Kidney glomerular epithelial cell (primary cell): ENCODE results near the gene ALK.
"Not testable (repeated sequence)": the region's sequence is repeated elsewhere in the genome, so short reads cannot be mapped to it uniquely, and the experiment has no call there.

Experiments
- DNase-seq: peaks from one replicate; lab custom pipeline; 2025; lab: John Stamatoyannopoulos, UW

ALK gene

GRCh38 chr2:29245035-29245741 is 676.2 kb downstream of the ALK start:
- DNase-seq = not testable (repeated sequence)

DNA sequence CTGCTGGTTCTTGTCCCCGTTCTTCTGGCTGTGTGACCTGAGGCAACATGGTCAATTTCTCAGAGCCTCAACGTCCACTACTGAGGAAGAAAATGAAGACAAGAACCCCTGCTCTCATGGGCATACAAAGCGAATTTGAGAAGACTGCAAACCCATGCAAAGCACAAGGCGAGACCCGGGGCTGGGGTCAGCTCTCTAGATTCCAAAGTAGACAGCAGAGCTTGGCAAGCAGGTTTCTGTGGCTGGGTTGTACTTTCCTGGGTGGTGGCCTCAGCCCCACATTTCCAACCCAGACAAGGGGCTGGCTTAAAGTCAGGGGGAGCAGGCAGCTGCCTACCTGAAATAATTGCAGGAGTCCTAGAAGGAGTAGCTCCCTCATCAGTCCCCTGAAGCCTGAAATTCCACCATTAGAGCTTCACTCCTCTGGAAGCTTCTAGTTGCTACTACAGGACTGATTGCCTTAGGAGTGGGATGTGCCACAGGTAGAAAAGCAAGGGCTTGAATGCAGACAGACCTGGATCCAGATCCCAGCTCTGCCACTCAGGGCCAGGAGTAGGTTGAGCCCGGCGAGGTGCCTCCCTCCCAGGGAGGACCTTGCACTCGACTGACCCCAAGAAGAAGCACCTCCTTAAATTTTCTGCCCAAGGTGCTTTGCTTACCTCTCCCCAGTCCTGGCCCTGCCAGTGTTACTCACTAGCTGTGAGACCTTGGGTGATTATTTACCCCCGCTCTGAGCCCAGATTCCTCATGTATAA is 678.6 kb downstream of the ALK start:
- no peak for DNase-seq

- DNase-seq = no peak
Measured at GRCh38 chr2:29241955-29242565, 679.3 kb downstream of the ALK start.

- DNase-seq = no peak
Measured at GRCh38 chr2:29241341-29241740, 680.0 kb downstream of the ALK start.

DNA sequence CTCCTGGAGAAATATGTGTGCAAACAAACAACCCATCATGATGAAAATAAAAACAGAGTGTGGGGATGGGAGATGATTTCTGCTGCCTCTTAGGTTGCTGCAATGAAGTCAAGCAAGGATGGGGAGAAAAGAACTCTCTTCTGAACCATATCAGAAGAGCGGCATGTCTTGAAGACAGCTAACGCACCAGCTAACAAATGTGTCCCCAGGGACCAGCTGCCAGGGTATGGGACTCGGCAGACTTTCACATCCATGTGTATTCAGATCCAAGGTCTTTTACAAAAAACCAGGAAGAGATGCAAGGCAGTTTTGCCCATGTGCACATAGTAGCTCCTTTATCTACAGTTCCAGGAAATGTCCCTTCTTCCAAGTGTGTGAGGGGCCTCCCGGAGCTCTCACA is 680.8 kb downstream of the ALK start:
- no peak for DNase-seq

- DNase-seq = no peak
Measured at GRCh38 chr2:29239209-29239960, 682.0 kb downstream of the ALK start.

DNA sequence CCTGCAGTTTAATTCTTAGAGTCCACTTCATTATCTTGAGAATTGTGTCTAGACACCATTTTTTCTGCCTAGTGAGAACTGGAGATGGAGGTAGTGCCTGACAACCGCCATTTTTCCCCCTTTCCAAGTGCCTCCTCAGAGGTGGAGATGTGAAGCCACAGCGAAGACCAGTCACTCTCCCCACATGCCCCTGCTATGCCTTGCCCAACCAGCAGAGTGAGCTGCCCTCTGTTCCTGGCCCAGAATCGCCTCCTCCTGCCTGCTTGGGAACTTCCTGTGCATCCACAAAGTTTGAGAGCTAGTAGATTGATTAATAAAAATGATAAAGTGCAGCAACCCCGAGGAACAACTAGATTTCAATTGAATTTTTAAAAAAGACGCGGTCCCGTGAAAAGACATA is 682.9 kb downstream of the ALK start:
- DNase-seq = no peak

- DNase-seq = no peak
Measured at GRCh38 chr2:29236074-29236473, 685.3 kb downstream of the ALK start.

GRCh38 chr2:29235411-29235810 is 686.0 kb downstream of the ALK start:
- no peak for DNase-seq

DNA sequence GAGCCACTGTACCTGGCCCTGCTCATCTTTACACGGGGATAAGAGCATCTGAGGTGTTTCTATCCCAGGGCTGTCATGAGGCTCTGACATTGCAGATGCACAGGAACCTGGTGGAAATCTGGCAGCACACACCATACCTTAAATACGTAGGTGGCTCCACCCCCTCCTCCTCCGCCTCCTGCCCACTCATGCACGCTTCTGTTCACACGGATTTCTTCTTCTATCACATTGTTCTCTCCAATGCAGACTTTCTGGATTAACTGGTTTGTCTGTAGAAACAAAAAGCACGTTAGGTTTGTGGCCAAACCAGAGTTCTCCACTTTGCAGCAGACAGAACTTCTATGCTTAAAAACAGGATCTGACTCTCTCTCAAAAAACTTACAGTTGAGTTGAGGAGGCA is 688.0 kb downstream of the ALK start:
- DNase-seq = no peak

DNA sequence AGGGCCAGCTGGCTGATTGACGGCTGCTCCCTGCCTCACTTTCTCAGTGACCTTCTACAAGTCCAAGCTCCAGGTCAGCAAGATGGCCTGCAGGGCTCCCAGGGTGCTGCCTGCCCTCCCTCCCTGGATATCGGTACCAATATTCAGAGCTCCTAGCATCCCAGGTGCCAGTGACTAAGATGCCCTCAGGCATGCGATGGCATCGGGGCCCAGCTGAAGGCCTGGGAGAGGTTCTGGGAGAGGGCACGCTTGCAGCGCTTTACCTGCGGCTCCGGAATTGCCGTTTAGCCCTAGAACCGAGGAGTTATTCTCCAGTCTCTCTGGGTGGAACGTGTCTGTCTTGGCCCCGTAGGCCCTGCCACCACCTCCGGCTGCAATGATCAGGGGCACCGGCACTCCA is 689.3 kb downstream of the ALK start:
- DNase-seq = no peak

- no peak for DNase-seq
Measured at GRCh38 chr2:29229640-29230039, 691.7 kb downstream of the ALK start.

- DNase-seq = no peak
Measured at GRCh38 chr2:29228947-29229346, 692.4 kb downstream of the ALK start.

DNA sequence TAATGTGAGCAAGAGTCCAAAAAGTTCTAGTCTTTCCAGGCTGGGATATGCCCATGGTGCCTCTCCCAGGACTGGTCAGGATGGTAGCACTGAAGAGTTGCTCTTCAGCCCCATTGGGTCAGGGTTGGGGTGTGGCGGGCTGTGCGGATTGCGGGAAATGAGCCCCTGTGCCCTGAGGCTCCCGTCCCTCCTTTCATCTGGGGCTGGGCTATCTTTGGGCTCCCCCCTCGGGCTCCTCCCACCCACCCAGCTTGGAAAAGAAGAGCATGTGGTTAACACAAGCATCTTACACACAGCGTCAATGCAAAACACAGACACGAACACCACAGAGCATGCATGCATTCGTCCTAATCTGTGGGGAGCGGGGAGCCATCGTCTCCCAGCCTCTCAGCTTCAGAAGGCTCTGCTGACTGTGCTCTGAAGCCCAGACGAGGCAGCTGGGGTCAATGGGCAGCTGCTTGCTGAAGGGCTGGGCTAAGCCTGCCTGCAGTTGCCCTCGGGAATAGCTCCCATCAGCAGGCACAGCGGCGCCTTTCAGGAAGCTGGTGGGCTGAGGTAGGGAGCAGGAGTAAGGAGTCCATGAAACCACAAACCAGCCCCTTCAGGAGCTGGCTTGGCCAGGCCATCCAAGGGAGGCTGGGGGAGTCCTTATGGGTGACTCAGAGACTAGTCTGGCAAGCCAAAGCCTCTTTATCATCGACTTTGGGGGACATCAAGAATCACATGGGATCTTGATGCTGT is 693.3 kb downstream of the ALK start:
- DNase-seq = peak; percentile 19

DNA sequence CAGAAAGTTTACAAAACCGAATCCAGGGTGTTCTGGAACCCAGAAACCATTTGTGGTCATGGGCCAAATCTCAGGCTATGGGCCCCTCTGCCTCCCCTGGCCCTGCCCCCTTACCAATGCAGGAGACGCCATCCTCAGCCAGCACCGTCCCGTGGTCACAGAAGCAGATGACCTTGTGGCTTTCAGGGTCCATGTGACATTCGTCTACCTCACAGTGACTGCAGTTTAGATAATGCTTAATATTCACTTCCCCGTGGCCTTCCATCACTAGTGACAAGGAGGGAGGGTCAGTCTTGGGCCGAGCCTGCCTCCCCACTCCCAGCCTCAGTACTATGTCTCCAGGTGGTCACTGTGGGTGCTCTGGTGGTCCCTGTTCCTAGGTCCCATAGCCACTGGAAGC is 694.6 kb downstream of the ALK start:
- no peak for DNase-seq

- DNase-seq = no peak
Measured at GRCh38 chr2:29226375-29226774, 695.0 kb downstream of the ALK start.

GRCh38 chr2:29225814-29226213 is 695.6 kb downstream of the ALK start:
- no peak for DNase-seq

DNA sequence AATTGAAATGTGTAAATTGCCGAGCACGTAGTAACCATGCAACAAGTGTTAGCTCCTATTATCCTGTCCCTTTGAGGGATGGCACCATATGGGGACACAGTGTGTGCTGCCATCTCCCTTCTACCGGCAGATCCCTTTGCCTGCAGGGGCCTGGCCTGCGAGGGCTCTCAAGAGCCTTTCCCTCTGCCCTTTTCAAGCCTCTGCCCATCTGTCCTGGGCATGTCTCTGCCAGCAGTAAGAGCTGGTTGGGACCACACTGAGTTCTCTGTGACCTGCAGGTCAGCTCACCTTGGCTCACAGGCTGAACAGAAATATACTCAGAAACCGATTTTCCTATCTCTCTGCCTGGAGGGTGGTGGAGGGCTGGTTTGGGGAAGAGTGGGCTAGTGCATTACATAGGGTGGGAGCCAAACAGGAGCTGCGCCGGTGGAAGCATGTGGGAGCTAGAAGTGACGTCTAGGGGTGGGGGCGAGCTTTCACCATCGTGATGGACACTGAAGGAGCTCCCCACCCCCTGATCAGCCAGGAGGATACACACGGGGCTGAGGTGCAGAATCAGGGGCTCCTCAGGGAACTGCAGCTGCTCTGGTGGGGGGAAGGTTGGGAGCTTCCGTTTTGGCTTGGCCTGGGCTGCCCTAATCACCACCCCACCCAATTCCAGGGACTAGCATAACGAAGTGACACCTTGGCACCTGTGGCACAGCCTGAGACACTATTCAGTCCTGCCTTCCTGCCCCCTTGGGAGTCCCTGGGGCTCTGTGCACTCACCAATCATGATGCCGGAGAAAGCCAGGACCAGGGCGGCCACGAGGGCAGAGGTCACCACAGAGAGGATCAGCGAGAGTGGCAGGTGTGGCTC is 696.5 kb downstream of the ALK start:
- no peak for DNase-seq

GRCh38 chr2:29223851-29224692 is 697.3 kb downstream of the ALK start:
- DNase-seq = no peak

DNA sequence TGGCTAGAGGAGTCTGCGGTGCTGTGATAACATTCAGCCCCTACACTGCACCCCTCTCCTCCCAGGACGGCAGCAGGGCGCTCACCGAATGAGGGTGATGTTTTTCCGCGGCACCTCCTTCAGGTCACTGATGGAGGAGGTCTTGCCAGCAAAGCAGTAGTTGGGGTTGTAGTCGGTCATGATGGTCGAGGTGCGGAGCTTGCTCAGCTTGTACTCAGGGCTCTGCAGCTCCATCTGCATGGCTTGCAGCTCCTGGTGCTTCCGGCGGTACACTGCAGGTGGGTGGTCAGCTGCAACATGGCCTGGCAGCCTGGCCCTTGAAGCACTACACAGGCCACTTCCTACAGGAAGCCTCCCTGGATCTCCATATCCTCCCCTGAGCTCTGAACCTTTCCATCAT is 698.1 kb downstream of the ALK start:
- no peak for DNase-seq
